GM12872 (cell line): ENCODE data around the gene TATDN2.

Experiments used
- CTCF ChIP-seq: IDR thresholded peaks from 3 replicates; pipeline ENCODE4 v1.5.1; 2011; ENCODE audit warnings: low read depth, mild to moderate bottlenecking, low read length, moderate library complexity; ENCODE audit not compliant: insufficient read depth

Gene TATDN2

GRCh38 chr3:10228248-10228950, 19.9 kb upstream of the TATDN2 start:
- TF ChIP-seq CTCF = no peak

GRCh38 chr3:10229576-10229975, 18.7 kb upstream of the TATDN2 start:
- TF ChIP-seq CTCF = no peak

- TF ChIP-seq CTCF = no peak
Observed at GRCh38 chr3:10232137-10232536, 16.1 kb upstream of the TATDN2 start.

- no peak for TF ChIP-seq CTCF
Observed at GRCh38 chr3:10233988-10234387, 14.3 kb upstream of the TATDN2 start.

- TF ChIP-seq CTCF = no peak
Observed at GRCh38 chr3:10234526-10235230, 13.6 kb upstream of the TATDN2 start.

- no peak for TF ChIP-seq CTCF
Observed at GRCh38 chr3:10235551-10235950, 12.7 kb upstream of the TATDN2 start.

GRCh38 chr3:10238345-10239183, 9.7 kb upstream of the TATDN2 start:
- TF ChIP-seq CTCF = no peak
